ENCODE results near the gene ADCY10.

GRCh38 chr1:167929725-167930124 lies 15.8 kb upstream of the ADCY10 start:
- TF ChIP-seq EZH2 (IDR thresholded peaks at IDR 0.05; ENCODE audit: borderline replicate concordance, insufficient read depth, low read length, poor library complexity, severe bottlenecking) (no peak), POLR2AphosphoS5 (IDR thresholded peaks at IDR 0.05) (no peak), REST (IDR thresholded peaks at IDR 0.05; ENCODE audit: borderline replicate concordance) (no peak), EP300 (conservative IDR thresholded peaks at IDR 0.05; ENCODE audit: poor library complexity, severe bottlenecking) (no peak), TAF1 (IDR thresholded peaks at IDR 0.05; ENCODE audit: low read depth) (no peak), MXI1 (conservative IDR thresholded peaks at IDR 0.05; ENCODE audit: poor library complexity, severe bottlenecking) (no peak), RAD21 (conservative IDR thresholded peaks at IDR 0.05) (no peak), SMC3 (conservative IDR thresholded peaks at IDR 0.05; ENCODE audit: poor library complexity) (no peak)
- TF ChIP-seq, protein P1, sequence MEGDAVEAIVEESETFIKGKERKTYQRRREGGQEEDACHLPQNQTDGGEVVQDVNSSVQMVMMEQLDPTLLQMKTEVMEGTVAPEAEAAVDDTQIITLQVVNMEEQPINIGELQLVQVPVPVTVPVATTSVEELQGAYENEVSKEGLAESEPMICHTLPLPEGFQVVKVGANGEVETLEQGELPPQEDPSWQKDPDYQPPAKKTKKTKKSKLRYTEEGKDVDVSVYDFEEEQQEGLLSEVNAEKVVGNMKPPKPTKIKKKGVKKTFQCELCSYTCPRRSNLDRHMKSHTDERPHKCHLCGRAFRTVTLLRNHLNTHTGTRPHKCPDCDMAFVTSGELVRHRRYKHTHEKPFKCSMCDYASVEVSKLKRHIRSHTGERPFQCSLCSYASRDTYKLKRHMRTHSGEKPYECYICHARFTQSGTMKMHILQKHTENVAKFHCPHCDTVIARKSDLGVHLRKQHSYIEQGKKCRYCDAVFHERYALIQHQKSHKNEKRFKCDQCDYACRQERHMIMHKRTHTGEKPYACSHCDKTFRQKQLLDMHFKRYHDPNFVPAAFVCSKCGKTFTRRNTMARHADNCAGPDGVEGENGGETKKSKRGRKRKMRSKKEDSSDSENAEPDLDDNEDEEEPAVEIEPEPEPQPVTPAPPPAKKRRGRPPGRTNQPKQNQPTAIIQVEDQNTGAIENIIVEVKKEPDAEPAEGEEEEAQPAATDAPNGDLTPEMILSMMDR (IDR thresholded peaks at IDR 0.05; ENCODE audit: poor library complexity, severe bottlenecking), result no peak

Data from neural cell (in vitro differentiated cells).